ENCODE measurements around the gene NIP7.
"Not testable (repeated sequence)": the region's sequence is repeated elsewhere in the genome, so short reads cannot be mapped to it uniquely, and the experiment has no call there.

NIP7 gene

DNA sequence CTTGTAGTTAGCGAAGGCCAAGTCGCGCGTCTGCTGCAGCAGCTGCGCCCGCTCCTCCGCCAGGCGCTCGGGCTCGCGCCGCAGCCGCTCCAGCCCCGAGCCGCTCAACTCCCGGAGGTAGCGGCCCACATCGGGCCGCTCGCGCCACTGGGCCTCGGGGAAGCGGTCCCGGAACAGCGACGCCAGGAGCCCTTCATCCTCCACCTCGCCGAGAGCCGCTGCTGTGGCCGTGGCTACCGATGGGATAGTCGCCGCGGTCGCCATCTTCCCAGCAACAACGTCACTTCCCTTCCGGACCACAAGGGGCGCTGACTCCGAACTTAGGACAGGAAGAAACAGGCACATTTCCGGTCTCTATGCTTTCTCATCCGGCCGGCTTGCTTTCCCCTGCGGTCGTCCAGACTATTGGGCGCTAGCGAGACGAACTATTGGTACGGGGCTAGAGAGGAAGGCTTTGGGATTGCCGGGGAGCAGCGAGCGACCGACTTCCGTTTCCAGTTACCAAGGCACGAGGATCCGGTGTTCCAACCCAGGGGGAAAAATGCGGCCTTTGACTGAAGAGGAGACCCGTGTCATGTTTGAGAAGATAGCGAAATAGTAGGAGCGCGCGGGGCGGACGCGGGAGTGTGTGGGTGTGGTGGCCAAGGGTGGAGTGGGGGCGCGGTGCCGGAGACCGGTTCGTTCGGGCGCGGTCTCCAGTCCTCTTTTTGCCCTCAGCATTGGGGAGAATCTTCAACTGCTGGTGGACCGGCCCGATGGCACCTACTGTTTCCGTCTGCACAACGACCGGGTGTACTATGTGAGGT lies at the start of gene NIP7, which contains the start of gene COG8:
Gene NIP7, plus strand, starts transcription at position 484 of the 806 bp plus-strand sequence. Its CDS starts 58 bp downstream, at position 542.
Gene COG8, minus strand, starts transcription at position 276 of the 806 bp plus-strand sequence. Its CDS starts 12 bp downstream, at position 264.
- peak; percentile 99 for DNase-seq

DNA sequence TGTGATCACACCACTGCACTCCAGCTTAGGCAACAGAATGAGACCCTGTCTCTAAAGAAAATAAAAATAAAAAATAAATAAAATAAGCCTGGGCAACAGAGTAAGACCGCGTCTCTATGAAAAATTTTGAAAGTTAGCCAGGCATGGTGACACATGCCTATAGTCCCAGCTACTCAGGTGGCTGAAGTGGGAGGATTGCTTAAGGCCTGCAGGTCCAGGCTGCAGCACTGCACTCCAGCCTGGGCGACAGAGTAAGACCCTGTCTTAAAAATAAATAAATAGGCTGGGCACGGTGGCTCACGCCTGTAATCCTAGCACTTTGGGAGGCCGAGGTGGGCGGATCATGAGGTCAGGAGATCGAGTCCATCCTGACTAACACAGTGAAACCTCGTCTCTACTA lies 47.9 kb upstream of the NIP7 start:
- DNase-seq: not testable (repeated sequence)

DNA sequence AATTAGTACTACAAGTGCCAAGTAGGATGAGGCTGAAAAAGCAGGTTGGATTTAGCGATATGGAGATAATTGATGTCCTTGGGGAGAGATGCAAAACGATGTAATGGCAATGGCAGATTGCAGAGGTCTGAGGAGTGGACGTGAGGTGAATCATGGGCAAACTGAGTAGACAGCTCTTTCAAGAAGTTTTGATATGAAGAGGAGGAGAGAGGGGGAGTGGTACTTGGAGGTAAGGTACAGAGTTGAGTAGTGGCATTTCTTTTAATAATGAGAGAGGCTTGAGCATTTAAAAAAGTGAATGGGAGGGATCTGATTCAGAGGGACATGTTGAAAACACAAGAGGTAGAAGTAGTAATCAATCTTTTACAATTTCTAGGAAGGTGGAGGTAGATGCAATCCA lies 46.2 kb upstream of the NIP7 start:
- no peak for DNase-seq

DNA sequence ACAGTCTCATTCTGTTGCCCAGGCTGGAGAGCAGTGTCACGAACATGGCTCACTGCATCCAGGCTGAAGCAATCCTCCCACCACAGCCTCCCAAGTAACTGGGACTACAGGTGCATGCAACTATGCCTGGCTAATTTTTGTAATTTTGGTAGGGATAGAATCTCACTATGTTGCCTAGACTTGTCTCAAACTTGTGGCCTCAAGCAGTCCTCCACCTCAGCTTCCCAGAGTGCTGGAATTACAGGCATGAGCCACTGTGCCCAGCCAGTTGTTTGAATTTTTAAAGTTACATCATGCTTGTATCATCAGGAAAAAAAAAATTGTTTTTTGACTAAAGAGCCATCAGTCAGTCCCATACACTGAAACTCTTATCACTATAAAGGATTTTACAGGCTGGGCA lies 45.5 kb upstream of the NIP7 start:
- no peak for DNase-seq

DNA sequence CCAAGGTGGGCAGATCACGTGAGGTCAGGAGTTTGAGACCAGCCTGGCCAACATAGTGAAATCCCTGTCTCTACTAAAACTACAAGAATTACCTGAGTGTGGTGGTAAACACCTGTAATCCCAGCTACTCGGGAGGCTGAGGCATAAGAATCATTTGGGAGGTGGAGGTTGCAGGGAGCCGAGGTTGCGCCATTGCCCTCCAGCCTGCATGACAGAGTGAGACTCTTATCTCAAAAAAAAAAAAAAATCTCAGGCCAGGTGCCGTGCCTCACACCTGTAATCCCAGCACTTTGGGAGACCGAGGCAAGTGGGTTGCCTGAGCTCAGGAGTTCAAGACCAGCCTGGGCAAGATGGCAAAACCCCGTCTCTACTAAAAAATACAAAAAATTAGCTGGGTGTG lies 42.8 kb upstream of the NIP7 start:
- DNase-seq: not testable (repeated sequence)

DNA sequence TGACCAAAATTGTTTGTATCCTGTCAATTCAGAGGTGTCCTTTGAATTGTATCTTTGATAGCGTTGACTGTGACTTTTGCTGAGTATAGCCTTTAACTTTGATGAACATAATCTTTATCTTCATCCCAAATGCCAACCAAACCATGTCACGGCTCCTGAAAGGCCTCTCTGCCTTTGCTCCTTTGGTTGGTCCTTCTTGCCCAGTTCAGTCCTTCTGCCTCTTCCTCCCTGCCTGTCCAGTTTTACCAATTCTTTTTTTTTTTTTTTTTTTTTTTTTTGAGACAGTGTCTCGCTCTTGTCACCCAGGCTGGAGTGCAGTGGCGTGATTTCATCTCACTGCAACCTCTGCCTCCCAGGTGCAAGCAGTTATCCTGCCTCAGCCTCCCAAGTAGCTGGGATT lies 41.3 kb upstream of the NIP7 start:
- no peak for DNase-seq

DNA sequence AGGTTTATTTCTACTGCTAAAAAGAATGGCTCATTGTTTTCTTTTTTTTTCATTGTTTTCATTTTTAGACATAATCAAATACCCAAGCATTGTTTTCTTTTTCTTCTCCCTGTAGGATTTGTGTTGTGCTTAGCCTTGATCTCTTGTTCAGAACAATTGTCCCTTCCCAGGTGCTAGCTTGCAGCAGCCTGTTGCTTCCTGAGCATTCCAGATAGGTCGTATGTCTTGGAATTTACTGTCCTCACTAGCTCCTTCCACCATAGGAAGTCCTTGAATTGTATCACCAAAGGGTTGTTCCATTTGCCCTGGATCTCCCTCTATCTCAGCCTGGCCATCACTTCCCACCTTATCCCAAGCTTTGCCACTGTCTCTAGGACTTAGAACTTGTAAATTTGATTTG lies 38.4 kb upstream of the NIP7 start:
- DNase-seq: no peak

DNA sequence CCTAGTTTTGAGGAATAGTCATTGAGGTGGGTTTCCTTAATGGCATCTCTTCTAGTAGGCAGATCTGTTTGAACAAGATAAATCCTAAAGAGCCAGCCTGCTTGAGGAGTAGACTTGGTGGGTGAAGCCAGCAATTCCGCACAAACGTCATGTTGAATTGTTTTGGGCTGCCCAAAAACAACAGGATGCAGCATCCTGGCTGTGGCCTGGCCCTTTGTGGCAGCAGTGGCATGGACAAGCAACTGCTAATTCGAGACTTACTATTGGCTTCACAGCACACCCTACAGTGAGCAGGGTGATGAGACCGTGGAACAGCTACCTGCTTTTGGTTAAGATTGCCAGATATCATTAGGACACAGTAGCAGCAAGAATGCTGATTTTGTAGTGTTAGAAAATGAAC lies 37.7 kb upstream of the NIP7 start:
- no peak for DNase-seq

DNA sequence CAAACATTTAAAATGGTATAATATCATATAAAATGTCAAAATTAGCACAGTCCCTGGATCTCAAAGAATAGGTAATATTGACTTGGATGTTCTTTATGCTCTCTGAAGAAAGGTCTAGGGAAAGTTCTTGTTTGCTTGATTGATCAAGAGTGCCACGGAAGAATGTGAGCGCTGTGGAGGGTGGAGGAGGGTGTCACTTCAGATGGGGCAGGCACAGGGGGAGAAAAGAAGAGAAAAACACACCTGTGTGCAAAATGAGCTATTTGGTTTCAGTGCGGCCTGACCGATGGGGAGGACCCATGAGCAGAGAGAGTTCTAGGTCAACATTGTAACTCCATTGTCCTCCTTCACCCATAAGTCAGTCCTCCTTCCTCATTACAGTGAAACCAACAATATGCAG lies 37.3 kb upstream of the NIP7 start:
- no peak for DNase-seq

DNA sequence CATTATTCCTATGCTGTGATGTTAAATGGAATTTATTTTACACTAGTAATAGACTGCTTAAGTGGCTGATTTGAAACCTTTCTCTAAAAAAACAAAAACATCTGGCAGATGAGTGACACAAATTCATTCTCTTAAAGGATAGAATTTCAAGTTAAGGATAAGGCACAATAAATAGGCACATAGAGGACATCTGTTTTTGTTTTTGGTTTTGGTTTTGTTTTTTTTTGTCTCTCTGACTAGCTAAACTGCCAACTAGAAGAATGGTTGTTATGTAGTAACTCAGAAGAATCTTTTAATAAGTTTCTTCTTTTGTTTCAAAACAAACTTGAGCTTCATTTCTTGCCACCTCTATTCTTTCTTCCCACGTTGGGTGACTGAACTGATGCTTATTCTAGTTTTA lies 33.5 kb upstream of the NIP7 start:
- no peak for DNase-seq

DNA sequence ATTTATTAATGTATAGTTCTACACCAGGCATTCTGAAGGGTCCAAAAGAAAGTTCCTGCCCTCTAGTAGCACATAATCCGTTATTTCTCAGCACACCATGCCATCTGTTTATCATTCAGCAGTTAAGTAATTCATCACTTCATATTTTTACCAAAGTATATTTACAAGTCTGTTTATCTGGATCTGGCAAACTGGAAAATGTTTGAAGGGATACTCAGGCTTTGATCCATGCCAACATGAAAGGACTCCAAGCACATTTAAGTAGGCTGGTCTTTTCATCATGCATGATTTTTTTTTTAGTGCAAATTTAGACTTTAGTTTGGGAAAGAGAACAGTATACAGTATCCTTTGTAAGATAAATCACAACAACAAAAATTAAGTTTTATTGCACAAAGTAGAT lies 32.5 kb upstream of the NIP7 start:
- DNase-seq: no peak

DNA sequence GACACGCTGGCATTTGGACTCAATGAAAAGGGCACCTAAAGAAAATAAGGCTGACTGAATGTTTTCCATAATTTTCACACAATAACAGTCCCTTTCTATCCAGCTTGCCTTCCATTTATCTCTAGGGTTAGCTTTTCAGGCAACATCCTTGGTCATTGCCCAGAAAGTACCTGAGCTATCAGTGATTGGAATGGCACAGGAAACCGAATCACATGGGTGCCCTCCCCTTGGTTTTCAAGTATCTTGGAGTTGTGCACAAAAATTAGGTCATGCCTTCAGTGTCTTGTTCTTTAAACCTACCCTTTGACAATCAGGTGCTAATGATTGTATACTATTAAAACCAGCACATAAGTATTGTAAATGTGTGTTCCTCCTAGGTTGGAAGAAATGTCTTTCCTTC lies 31.7 kb upstream of the NIP7 start:
- DNase-seq: no peak

DNA sequence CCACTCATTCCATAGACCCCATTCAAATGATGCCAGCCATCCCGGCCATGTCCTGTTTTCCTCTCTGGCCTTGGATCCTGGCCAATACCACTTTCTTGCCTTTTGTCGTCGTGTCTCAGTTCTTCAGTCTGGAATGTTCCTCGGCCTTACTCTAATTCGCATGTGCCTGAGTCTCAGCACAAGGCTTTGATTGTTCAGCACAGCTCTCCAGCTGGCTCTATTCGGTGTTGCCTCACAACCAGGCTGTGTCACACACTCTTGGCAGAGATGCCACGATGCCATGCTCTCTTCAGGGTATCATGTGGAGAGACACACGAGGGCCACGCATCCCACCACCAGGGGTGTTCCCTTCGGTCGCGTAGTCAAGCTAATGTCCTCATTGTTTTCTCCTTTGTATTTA lies 30.3 kb upstream of the NIP7 start:
- DNase-seq: no peak

DNA sequence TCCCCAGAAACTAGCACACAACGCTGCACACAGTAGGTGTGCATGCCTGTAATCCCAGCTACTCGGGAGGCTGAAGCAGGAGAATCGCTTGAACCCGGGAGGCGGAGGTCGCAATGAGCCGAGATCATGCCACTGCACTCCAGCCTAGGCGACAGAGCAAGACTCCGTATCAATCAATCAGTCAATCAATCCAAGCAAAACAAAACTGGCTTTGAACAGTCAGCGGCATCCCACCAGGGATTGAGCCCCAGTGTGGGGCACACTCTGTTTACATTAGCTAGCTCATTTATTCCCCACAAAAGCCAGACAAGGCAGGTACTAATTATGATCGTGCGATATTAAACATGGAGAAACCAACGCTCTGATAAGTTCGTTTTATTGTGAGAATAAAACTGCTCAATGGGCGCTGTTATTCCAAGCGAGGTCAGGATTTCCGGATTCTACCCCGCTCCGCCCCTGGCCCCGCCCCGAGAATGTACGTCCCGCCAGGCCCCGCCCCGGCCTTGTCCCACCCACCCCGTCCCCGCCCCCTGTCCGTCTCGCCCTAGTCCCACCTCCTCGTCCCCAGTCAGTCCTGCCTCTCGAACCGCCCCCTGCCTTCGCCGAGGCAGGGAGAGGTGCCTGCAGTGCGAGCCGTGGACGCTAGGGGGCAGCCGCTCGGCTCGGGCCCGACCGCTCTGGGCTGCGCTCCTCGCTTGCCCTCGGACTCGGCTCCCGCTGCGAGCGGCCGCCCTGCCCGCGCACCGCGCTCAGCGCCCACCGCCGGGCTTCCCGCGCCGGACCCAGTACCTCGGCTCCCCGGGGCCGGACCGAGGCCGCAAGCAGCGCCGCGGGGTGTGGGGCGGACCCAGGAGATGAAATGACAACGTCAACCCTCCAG lies 28.7 kb upstream of the NIP7 start, which contains the start of gene VPS4A:
Gene VPS4A, plus strand, starts transcription at position 698 of the 880 bp plus-strand sequence. Its CDS starts 162 bp downstream, at position 860.
- DNase-seq: peak; percentile 92

DNA sequence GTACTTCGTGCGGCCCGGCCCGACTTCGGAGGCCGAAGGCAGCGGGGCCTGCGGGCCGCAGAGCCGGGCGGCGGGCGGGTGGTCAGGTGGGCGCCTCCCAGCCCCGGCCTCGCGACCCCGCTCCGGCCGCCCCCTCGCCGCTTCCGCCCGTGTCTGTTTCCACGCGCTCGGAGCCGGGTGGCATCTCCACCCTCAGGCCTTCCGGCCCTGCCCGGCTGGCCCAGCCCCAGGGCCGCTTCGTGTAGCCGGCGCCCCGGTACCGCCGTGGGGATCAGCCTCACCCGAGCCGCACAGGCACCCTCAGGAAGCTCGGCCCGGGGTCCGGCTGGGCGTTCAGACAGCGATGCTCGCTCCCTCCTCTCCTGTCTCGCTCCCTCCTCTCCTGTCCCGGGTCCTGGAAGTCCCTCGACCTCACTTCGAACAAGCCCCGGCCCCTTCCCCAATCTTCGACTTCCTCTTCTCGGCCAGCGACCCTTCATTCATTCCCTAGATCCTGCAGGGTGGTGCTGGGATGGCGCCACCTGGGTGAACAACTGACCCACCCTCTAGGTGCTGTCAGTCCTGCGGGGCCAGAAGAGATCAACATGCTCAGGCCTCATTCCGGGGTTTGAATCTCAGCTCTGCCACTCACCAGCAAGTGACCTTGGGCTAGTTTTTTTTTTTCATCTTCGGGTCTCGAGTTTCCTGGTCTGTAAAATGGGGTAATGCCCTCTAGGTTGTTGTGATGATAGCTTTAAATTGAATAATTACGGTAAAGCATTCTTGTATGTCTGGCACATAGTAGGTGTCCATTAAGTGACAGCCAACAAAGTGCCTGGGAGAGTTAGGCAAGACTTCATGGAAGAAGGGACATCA lies 27.8 kb upstream of the NIP7 start:
- DNase-seq: peak; percentile 18

DNA sequence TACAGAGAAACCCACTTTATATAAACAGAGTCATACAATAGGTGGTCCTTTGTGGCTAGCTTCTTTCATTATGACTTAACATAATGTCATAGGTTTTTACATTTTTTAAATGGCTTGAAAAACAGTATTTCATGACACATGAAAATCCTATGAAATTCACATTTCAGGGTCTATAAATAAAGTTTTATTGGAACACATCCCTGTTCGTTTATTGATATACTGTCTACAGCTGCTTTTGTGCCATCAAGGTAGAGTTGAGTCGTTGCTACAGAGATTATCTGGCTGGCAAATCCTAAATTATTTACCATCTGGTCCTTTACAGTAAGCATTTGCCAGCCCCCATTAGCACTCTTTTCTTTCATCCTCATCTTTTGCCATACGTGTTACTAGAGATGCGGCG lies 26.1 kb upstream of the NIP7 start:
- DNase-seq: no peak

DNA sequence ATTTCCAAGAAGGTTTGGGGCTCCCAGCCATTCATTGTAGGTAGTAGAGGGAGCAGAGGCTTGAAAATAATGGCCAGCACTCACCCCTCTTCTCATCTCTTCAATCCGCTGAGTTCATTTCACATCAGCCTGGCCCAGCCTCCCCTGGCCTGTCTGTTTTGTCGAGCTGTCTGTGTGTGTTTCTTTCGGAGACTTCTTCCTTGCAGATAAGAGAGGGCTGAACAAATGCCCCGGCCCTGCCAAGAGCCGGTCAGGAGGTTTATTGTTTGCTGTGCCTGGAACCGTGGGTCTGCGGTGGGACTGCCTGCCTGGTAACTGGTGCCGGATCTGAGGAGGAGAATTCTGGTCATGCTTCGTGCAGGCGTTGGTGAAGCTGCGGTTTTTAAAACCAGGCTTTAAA lies 25.0 kb upstream of the NIP7 start:
- no peak for DNase-seq

DNA sequence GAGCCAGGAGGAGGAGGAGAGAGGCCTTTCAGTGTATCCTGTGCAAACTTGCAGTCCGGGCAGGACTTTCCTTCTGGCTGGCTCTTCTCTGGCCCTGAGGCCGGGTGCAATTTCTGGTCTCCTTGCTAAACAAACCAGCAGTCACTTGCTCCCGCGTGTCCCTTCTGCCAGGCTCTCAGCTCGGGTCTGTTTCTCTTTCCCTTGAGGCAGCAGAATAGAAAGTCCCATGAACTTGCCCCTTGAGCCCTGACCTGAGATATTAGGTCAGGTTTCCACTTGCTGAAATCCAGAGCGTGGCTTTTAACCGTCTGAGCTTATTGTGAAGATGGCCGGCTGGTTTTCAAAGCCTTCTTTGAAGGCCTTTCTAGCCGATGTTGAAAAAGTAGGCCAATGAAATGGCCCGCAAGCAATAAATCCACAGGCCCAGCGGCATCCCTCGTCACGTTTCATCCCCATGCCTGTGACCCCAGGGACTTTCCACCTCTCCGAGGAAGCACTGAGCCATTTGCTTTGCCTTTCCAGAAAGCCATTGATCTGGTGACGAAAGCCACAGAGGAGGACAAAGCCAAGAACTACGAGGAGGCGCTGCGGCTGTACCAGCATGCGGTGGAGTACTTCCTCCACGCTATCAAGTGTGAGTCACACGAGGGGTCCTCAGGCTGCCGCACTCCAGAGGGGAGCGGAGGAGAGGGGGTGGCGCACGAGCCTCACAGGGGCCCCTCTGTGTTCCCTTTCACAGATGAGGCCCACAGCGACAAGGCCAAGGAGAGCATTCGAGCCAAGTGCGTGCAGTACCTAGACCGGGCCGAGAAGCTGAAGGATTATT lies 23.9 kb upstream of the NIP7 start:
- DNase-seq: no peak

DNA sequence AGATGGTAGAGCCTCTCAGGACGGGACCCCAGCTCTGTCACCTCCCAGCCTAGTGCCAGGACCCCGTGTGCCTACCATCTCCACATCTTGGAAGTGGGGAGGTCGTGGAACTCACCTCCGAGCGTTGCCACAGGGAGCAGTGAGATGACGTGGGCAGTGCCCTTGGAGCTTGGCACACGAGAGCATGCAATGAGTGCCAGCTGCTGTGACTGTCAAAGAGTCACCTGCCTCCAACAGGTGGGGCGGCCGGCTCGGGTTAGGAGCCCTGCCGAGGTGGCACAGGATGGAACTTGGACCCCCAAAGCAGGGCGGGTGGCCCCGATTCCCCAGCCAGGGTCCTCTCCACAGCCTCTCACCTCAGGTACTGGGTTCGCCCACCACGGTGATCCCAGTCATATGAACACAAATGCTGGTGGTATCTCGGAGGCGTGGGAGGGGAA lies 23.0 kb upstream of the NIP7 start:
- no peak for DNase-seq

DNA sequence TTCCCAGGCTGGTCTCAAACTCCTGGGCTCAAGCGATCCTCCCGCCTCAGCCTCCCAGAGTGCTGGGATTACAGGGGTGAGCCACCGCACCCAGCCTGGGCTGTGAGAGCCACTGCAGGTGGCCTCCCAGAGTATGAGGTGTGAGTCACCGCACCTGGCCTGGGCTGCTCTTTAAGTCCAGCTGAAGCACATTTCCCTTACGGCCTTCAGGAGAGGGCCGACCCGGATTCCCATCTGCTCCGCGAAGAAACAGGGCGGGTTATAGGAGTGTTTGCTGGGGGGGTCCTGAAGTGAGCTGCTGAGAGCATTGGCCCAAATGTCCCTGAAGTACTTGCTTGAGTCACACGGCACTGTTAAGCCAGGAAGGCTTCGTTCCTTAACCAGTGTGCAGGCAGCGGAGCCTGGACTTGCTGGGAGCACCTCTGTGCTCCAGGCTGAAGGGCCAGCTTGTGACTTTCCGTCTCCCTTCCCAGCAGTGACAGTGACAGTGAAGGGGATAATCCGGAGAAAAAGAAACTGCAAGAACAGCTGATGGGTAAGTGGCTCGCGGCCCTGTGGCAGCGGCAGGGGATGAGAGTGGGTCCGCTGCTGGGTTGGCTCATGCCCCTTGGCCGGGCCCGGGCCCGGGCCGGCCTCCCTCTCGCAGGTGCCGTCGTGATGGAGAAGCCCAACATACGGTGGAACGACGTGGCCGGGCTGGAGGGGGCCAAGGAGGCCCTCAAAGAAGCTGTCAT lies 21.2 kb upstream of the NIP7 start:
- no peak for DNase-seq

DNA sequence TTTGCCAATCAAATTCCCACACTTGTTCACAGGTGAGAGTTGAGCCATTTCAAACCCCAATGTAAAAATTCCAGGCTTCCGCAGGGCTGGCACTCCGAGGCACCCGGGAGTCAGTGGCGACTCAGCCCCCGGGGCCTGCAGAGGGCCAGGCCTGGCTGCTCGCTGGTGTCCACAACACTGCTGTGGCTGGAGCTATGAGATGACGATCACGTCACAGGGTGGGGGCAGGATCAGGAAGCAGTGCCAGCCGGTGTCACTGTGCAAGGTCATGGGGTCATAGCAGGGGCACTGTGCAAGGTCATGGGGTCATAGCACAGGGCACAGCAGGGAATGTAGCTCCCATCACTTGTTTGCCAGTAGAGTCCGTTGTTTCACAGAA lies 20.7 kb upstream of the NIP7 start:
- no peak for DNase-seq
